Breast epithelium (tissue), 3 donors: ENCODE results near the gene AJM1.

ENCODE experiments used
- POLR2A ChIP-seq: fragments of 450-650 bp; IDR thresholded peaks from one replicate; pipeline ENCODE4 v1.6.1; 2016; ENCODE audit warnings: antibody characterized with exemption, mild to moderate bottlenecking, moderate library complexity
- POLR2AphosphoS5 ChIP-seq, 3 donors: sonication (generic); formaldehyde crosslinking; IDR thresholded peaks; one replicate each; pipeline ENCODE4 v1.6.1; 2017; ENCODE audit warnings: antibody characterized with exemption in 3 of 3
- TF ChIP-seq, protein P1 (sequence below), 3 donors: fragments of 450-650 bp; IDR thresholded peaks; one replicate each; pipeline ENCODE4 v1.5.1; 2016 to 2017; ENCODE audit warnings: antibody characterized with exemption in 3 of 3, mild to moderate bottlenecking in 3 of 3, moderate library complexity in 3 of 3

DNA sequence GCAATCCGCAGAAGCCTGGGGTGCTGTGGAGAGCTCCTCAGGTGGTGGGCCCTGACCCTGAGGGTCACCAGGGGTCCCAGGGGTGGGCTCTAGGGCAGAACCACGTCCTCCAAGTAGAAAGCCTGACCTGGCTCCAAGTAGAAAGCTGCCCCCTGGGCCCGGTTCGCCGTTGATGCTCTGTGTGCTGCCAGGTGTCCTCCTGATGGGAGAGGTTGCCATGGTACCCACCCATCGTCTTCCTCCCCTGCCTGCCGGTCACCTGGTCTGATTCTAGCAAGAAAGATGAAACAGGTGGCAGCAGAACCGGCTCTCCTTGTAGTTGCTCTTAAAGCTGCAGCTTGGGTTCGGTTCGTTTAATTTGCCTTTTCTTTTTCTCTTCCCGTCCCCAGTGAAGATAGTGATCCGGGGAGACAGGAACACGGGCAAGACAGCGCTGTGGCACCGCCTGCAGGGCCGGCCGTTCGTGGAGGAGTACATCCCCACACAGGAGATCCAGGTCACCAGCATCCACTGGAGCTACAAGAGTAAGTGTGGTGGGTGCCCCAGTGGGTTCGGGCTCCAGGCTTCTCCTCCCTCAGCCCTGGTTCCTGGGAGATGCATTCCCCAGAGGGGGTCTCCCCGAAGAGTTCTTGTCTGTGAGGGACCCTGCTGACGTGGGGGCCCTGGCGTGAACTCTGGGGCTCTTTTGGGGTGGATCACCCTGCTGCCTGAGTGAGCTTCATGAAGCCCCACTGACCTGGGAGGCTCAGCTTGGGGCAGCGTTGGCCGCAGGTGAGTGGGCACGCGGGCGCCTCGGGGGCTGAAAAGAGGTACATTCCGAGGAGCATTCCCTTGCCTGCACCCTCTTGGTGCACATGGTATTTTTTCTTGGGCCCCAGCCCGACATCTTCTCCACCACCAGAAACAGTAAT is 18.9 kb upstream of the AJM1 start:
- TF ChIP-seq, protein P1, sequence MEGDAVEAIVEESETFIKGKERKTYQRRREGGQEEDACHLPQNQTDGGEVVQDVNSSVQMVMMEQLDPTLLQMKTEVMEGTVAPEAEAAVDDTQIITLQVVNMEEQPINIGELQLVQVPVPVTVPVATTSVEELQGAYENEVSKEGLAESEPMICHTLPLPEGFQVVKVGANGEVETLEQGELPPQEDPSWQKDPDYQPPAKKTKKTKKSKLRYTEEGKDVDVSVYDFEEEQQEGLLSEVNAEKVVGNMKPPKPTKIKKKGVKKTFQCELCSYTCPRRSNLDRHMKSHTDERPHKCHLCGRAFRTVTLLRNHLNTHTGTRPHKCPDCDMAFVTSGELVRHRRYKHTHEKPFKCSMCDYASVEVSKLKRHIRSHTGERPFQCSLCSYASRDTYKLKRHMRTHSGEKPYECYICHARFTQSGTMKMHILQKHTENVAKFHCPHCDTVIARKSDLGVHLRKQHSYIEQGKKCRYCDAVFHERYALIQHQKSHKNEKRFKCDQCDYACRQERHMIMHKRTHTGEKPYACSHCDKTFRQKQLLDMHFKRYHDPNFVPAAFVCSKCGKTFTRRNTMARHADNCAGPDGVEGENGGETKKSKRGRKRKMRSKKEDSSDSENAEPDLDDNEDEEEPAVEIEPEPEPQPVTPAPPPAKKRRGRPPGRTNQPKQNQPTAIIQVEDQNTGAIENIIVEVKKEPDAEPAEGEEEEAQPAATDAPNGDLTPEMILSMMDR (IDR thresholded peaks at IDR 0.05), result no peak
- TF ChIP-seq POLR2A (no peak), POLR2AphosphoS5 (IDR thresholded peaks at IDR 0.05) (no peak)
